GM18870 (cell line): ENCODE results near the gene RSPH9.
"Not testable (repeated sequence)": the region's sequence is repeated elsewhere in the genome, so short reads cannot be mapped to it uniquely, and the experiment has no call there.

Experiments
- ATAC-seq: cut with Tn5 transposase; IDR thresholded peaks from one replicate; pipeline ENCODE4 v1.9.1; 2021; ENCODE audit warnings: moderate library complexity; ENCODE audit not compliant: unreplicated experiment

Gene RSPH9

GRCh38 chr6:43628393-43629103 lies 16.3 kb upstream of the RSPH9 start:
- ATAC-seq, result no peak

GRCh38 chr6:43629104-43629504 lies 15.7 kb upstream of the RSPH9 start, which contains the start of gene GTPBP2:
Gene GTPBP2 (minus strand): TSS chr6:43629264. CDS start chr6:43629162, 102 bp downstream.
- peak; percentile 65 for ATAC-seq

- peak; percentile 62 for ATAC-seq
Measured at GRCh38 chr6:43629505-43630300, 15.1 kb upstream of the RSPH9 start.

GRCh38 chr6:43630980-43631619 lies 13.7 kb upstream of the RSPH9 start:
- ATAC-seq, result no peak

GRCh38 chr6:43633002-43633401 lies 11.8 kb upstream of the RSPH9 start:
- not testable (repeated sequence) for ATAC-seq

GRCh38 chr6:43634702-43635303 lies 10.0 kb upstream of the RSPH9 start:
- ATAC-seq, result no peak

GRCh38 chr6:43635387-43636307 lies 9.2 kb upstream of the RSPH9 start, which contains the start of gene MAD2L1BP:
Gene MAD2L1BP (plus strand): TSS chr6:43635840. CDS start chr6:43635876, 36 bp downstream.
- ATAC-seq, result no peak

- no peak for ATAC-seq
Measured at GRCh38 chr6:43636308-43636659, 8.6 kb upstream of the RSPH9 start.

GRCh38 chr6:43639984-43640800 lies 4.6 kb upstream of the RSPH9 start:
- ATAC-seq, result no peak

GRCh38 chr6:43645613-43645964 lies 753 bp downstream of the RSPH9 start:
- ATAC-seq, result no peak

- ATAC-seq, result no peak
Measured at GRCh38 chr6:43647613-43648012, 2.8 kb downstream of the RSPH9 start.

- ATAC-seq, result no peak
Measured at GRCh38 chr6:43648248-43648647, 3.4 kb downstream of the RSPH9 start.

GRCh38 chr6:43652822-43653221 lies 8.0 kb downstream of the RSPH9 start:
- not testable (repeated sequence) for ATAC-seq

- no peak for ATAC-seq
Measured at GRCh38 chr6:43657221-43657802, 12.5 kb downstream of the RSPH9 start.

GRCh38 chr6:43658161-43658560 lies 13.3 kb downstream of the RSPH9 start:
- ATAC-seq, result no peak

GRCh38 chr6:43662948-43663347 lies 18.1 kb downstream of the RSPH9 start:
- ATAC-seq, result not testable (repeated sequence)

- ATAC-seq, result no peak
Measured at GRCh38 chr6:43665376-43665775, 20.5 kb downstream of the RSPH9 start.

- no peak for ATAC-seq
Measured at GRCh38 chr6:43666196-43666920, 21.5 kb downstream of the RSPH9 start.
